Urinary bladder (tissue), 4 donors: ENCODE results near the gene CCDC57. TPM values are rescaled to one million over a fixed set of nuclear protein-coding genes. Genes with fewer than 3 reads are reported as not detected.

ENCODE experiments used
- DNase-seq: peaks from one replicate; pipeline ENCODE4 v3.0.0-alpha.2; 2015; ENCODE audit errors: extremely low spot score
- H3K27ac ChIP-seq: one replicate; pipeline ENCODE4 v1.5.1; 2013; ENCODE audit warnings: low read depth, mild to moderate bottlenecking, moderate library complexity
- H3K36me3 ChIP-seq: one replicate; pipeline ENCODE4 v1.6.1; 2013; ENCODE audit warnings: mild to moderate bottlenecking, moderate library complexity; ENCODE audit not compliant: insufficient read depth
- H3K4me1 ChIP-seq: one replicate; pipeline ENCODE4 v1.6.1; 2013; ENCODE audit warnings: mild to moderate bottlenecking, moderate library complexity; ENCODE audit not compliant: insufficient read depth
- H3K4me3 ChIP-seq: one replicate; pipeline ENCODE4 v1.5.1; 2013; ENCODE audit warnings: low read depth, low read length
- WGBS: extraction: QIAGEN DNeasy Blood & Tissue Kit; methylation state at CpG from one replicate; pipeline ENCODE4 v1.1.7; 2013; 5-methylcytosine and 5-hydroxymethylcytosine counted together
- polyA plus RNA-seq: library from polyadenylated mRNA; stranded (reverse); fragments of 200-250 nt; gene quantifications from one replicate; pipeline ENCODE4 v1.2.3, GENCODE V29; 2013
- total RNA-seq: library from RNA; depleted of rRNA; stranded (reverse); fragments of >200 nt; gene quantifications from one replicate; pipeline ENCODE4 v1.2.3, GENCODE V29; 2014
- donor health status: healthy with polysubstance abuse.
- donor health status: healthy.

CCDC57 gene
- total and polyA plus RNA-seq, 2 donors = 23.7 to 25.9 TPM

- whole genome bisulfite sequencing = 36% methylated on average over 20 of the region's 20 CpGs
- Histone ChIP-seq H3K36me3 (peaks cover 8% of the 10 kb centered on the region), H3K4me3 (no peak overlapping the region)
Observed at GRCh38 chr17:82241926-82242697, 29.5 kb upstream of the CCDC57 start.

DNA sequence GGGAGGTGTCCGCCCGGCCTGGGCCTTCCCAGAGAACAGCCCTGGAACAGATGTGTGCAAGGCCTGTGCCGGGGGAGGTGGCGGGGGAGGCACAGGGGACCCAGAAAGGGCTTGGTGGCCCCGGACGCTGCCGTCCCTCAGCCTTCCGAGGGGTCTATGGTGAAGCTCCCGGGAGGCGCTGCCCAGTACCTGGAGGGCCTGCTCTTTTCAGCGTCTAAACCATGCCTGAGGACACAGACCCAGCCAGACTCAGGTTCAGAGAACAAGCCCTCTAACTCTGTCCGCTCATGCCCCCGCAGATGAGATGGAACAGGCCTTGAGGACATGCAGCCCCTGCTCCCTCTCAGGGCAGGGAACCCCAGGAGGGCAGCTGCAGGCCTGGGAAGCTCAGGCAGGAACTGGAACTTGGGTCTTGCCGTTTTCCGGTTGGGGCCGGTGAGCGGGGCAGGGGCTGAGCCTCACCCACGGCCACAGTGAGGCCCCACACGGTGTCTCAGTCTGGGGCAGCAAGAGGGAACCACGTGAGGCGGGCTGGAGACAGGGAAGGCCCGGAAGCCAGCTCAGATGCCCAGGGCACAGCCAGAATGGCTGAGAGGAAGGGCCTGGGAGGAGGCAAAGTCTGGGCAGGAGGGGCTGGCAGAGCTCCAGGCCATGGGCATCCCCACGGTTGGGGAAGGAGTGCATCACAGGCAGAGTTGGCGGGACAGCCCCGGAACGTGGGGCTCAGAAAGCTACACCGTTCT is 28.7 kb upstream of the CCDC57 start:
- 41% methylated on average over 27 of the region's 27 CpGs for WGBS
- no peak for DNase-seq
- peaks cover 8% of the 10 kb centered on the region for H3K36me3 ChIP-seq
- H3K4me1 ChIP-seq = no peaks in the 10 kb centered on the region
- no peak overlapping the region for H3K4me3 ChIP-seq
- H3K27ac ChIP-seq = peak overlapping the region; percentile 80

More at GRCh38 chr17:82241926-82242697, 29.5 kb upstream of the CCDC57 start:
- Histone ChIP-seq H3K27ac (peak overlapping the region; percentile 80), H3K4me1 (no peaks in the 10 kb centered on the region)
- no peak for DNase-seq

GRCh38 chr17:82240506-82241182 is 28.0 kb upstream of the CCDC57 start:
- Histone ChIP-seq H3K4me3 (no peak overlapping the region), H3K4me1 (no peaks in the 10 kb centered on the region), H3K27ac (peak overlapping the region; percentile 80), H3K36me3 (peaks cover 8% of the 10 kb centered on the region)
- WGBS = 68% methylated on average over 20 of the region's 20 CpGs
- no peak for DNase-seq

DNA sequence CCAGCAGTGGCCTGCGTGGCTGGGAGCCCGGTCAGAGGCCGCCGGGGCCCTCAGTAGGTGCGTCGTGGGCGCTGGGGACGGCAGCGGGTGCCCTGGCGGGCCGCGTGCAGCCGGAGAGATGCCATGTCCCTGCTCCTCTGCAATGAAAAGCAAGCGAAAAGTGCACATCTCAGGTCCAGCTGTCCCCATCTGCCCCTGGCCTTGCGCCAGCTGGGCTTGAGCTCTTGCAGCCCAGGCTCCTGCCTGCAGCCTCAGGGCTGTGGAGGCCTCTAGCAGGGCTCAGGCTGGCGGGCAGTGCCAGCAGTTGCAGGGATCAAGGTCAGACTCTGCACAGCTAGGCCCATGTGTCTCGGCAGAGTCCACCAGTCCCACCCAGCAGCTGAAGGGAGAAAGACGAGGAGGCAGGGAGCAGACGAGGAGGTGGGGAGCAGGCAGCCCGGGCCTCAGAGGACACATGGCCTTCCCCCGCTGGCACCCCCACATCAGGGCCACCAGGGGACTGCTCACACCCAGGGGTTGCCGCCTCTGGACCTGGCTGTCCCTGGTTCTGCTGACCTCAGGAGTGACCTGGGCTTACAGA is 27.4 kb upstream of the CCDC57 start:
- H3K4me3 ChIP-seq = no peak overlapping the region
- DNase-seq = no peak
- H3K4me1 ChIP-seq = no peaks in the 10 kb centered on the region
- peaks cover 7% of the 10 kb centered on the region for H3K36me3 ChIP-seq
- no peak overlapping the region for H3K27ac ChIP-seq
- 76% methylated on average over 22 of the region's 22 CpGs for whole genome bisulfite sequencing

GRCh38 chr17:82239401-82239925 is 26.8 kb upstream of the CCDC57 start:
- no peak for DNase-seq
- Histone ChIP-seq H3K36me3 (peaks cover 1% of the 10 kb centered on the region), H3K27ac (no peak overlapping the region), H3K4me1 (no peaks in the 10 kb centered on the region), H3K4me3 (no peak overlapping the region)
- 80% methylated on average over 17 of the region's 17 CpGs for WGBS

GRCh38 chr17:82238472-82239201 is 26.0 kb upstream of the CCDC57 start:
- H3K4me3 ChIP-seq = no peak overlapping the region
- no peaks in the 10 kb centered on the region for H3K36me3 ChIP-seq
- no peak for DNase-seq
- WGBS = 48% methylated on average over 33 of the region's 33 CpGs
- no peaks in the 10 kb centered on the region for H3K4me1 ChIP-seq
- H3K27ac ChIP-seq = peak overlapping the region; percentile 31

DNA sequence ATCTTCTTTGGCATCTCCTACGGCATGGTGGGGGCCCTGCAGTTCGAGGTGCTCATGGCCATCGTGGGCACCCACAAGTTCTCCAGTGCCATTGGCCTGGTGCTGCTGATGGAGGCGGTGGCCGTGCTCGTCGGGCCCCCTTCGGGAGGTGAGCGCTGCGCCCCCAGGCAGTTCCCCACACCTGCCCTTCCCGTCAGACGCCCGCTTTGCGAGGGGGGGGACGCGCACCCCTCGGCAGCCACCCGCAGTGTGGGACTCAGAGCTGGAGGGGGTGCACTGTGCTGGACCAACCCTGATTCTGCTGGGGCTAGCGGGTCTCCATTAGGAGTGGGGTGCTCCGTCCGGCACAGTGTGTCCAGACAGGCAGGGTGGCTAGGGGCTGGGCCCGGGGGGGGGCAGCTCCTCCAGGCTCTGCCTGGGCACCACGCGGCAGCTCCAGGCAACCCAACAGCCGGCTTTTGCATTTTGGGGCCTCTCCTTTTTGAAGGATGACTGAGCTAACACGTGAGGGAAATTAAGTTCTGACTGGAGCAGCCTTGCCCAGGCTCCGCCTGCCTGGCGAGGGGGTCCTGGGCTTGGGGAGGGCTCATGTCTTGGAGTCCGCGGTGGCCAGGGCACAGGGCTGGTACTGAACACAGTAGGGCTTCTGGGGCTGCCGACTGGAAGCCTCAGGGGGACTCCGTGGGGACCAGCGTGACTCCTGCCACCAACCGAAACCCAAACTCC is 25.3 kb upstream of the CCDC57 start:
- Histone ChIP-seq H3K4me3 (no peak overlapping the region), H3K4me1 (no peaks in the 10 kb centered on the region), H3K36me3 (no peaks in the 10 kb centered on the region), H3K27ac (no peak overlapping the region)
- WGBS = 74% methylated on average over 34 of the region's 34 CpGs
- no peak for DNase-seq

GRCh38 chr17:82237083-82237745 is 24.6 kb upstream of the CCDC57 start:
- no peak overlapping the region for H3K4me3 ChIP-seq
- WGBS = 95% methylated on average over 59 of the region's 59 CpGs
- DNase-seq = no peak
- H3K36me3 ChIP-seq = no peaks in the 10 kb centered on the region
- no peak overlapping the region for H3K27ac ChIP-seq
- no peaks in the 10 kb centered on the region for H3K4me1 ChIP-seq

- H3K27ac ChIP-seq = no peak overlapping the region
- WGBS = 43% methylated on average over 44 of the region's 44 CpGs
- no peaks in the 10 kb centered on the region for H3K4me1 ChIP-seq
- DNase-seq = no peak
- no peak overlapping the region for H3K4me3 ChIP-seq
- no peaks in the 10 kb centered on the region for H3K36me3 ChIP-seq
Observed at GRCh38 chr17:82236142-82236971, 23.7 kb upstream of the CCDC57 start.

DNA sequence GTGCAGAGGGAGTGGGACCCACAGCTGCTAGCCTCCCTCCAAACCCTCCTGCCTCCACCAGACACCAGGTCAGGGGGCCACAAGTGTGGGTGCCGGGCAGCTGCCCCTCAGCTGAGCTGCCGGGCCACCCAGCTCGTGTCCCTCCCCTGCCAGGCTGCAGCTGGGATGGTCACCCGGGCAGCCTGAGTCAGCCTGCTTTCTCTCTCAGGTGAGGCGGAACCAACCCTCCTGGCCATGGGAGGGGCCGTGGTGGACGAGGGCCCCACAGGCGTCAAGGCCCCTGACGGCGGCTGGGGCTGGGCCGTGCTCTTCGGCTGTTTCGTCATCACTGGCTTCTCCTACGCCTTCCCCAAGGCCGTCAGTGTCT is 23.1 kb upstream of the CCDC57 start:
- DNase-seq = no peak
- Histone ChIP-seq H3K27ac (no peak overlapping the region), H3K36me3 (no peaks in the 10 kb centered on the region), H3K4me3 (no peak overlapping the region), H3K4me1 (no peaks in the 10 kb centered on the region)
- 72% methylated on average over 15 of the region's 15 CpGs for WGBS

DNA sequence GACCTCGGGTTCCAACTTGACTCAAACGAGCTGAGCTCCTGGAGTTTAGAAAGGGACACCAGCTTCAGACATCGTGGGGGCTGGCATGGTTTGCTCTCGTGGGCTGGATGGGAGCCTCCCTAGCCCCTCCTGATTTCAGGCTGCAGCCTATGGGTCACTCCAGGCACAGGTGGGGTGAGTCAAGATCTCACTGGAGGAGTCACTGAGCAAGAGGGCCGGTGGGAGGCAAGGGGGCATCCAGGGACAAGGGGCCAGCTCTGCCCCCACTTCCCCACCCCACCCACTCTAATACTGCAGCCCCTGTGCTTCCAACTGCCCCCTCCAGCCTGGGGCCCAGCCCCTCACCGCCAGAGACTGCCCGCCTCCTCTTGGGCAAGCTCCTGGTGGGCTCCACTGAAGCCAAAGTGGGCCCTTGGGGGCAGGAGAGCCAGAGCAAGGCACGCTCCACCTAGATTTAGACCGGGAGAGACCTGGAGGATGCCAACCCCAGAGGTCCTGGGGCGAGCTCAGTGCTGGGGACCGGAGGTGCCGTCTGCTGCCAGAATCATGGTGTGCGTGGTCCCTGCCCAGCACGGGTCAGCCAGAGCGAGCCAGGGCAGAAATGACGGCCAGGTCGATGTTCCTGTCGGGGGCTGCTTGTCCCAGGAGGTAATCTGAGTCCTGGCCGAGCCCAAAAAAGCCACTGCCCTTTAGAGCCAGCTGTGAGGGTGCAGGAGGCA is 22.6 kb upstream of the CCDC57 start:
- Histone ChIP-seq H3K27ac (no peak overlapping the region), H3K4me3 (no peak overlapping the region), H3K36me3 (no peaks in the 10 kb centered on the region), H3K4me1 (no peaks in the 10 kb centered on the region)
- DNase-seq = no peak
- 78% methylated on average over 19 of the region's 19 CpGs for WGBS
